Urothelium cell line (cell line): Measurements from ENCODE around the gene PDE6B.

ENCODE experiments used
- DNase-seq: peaks from one replicate; pipeline ENCODE4 v3.0.0; 2011; ENCODE audit warnings: low spot score, mixed read lengths
- FAIRE-seq: peaks from 2 replicates; lab custom pipeline; 2011; peaks lifted over from hg19 to GRCh38; lab: Jason Lieb, UNC

The PDE6B gene

GRCh38 chr4:600166-600565 lies 25.2 kb upstream of the PDE6B start:
- FAIRE-seq (no peak), DNase-seq (no peak)

- DNase-seq: no peak
These were observed 24.4 kb upstream of the PDE6B start for GRCh38 chr4:600850-601515.

GRCh38 chr4:601612-602558 lies 23.5 kb upstream of the PDE6B start:
- FAIRE-seq: no peak
- DNase-seq: no peak

More at GRCh38 chr4:600850-601515, 24.4 kb upstream of the PDE6B start:
- no peak for FAIRE-seq

GRCh38 chr4:602559-602942 lies 22.8 kb upstream of the PDE6B start:
- no peak for DNase-seq
- FAIRE-seq: no peak

GRCh38 chr4:604131-604530 lies 21.2 kb upstream of the PDE6B start:
- DNase-seq (no peak), FAIRE-seq (no peak)

GRCh38 chr4:605702-606425 lies 19.5 kb upstream of the PDE6B start:
- no peak for DNase-seq
- FAIRE-seq: no peak

- no peak for DNase-seq
- FAIRE-seq: no peak
These were observed 17.1 kb upstream of the PDE6B start for GRCh38 chr4:608236-608635.

GRCh38 chr4:609400-610050 lies 15.8 kb upstream of the PDE6B start:
- FAIRE-seq: no peak
- no peak for DNase-seq

GRCh38 chr4:610411-611261 lies 14.7 kb upstream of the PDE6B start:
- FAIRE-seq: no peak
- DNase-seq: peak; percentile 14

- DNase-seq: no peak
- FAIRE-seq: no peak
These were observed 13.2 kb upstream of the PDE6B start for GRCh38 chr4:612052-612748.

- FAIRE-seq: no peak
These were observed 12.6 kb upstream of the PDE6B start for GRCh38 chr4:612749-613125.

GRCh38 chr4:613126-613525 lies 12.2 kb upstream of the PDE6B start:
- no peak for FAIRE-seq
- no peak for DNase-seq

More at GRCh38 chr4:612749-613125, 12.6 kb upstream of the PDE6B start:
- DNase-seq: no peak

GRCh38 chr4:616091-616490 lies 9.3 kb upstream of the PDE6B start:
- FAIRE-seq (no peak), DNase-seq (no peak)

GRCh38 chr4:616911-617643 lies 8.3 kb upstream of the PDE6B start:
- DNase-seq: no peak
- FAIRE-seq: no peak

GRCh38 chr4:617644-618641 lies 7.4 kb upstream of the PDE6B start:
- DNase-seq (no peak), FAIRE-seq (no peak)

- no peak for DNase-seq
- no peak for FAIRE-seq
These were observed 5.2 kb upstream of the PDE6B start for GRCh38 chr4:620201-620600.

GRCh38 chr4:620851-621261 lies 4.5 kb upstream of the PDE6B start:
- DNase-seq (no peak), FAIRE-seq (no peak)
